ENCODE data around the gene ZDBF2.

ZDBF2 gene

GRCh38 chr2:206316141-206316540, 41.7 kb downstream of the ZDBF2 start:
- intact Hi-C loops (cut with DNase I; ENCODE audit: low total_unique reads): no loop called here

GRCh38 chr2:206323033-206323432, 48.6 kb downstream of the ZDBF2 start:
- no peak for DNase-seq
- Histone ChIP-seq H3K27me3 (no peaks in the 10 kb centered on the region), H3K36me3 (no peaks in the 10 kb centered on the region), H3K27ac (no peak overlapping the region), H3K9me3 (peaks cover 0 to 6% (median 3%) of the 10 kb centered on the region in 3 donors), H3K4me3 (no peak overlapping the region), H3K4me1 (no peaks in the 10 kb centered on the region)
- TF ChIP-seq CTCF (IDR thresholded peaks at IDR 0.05): no peak
- intact Hi-C loops (cut with DNase I; ENCODE audit: low total_unique reads): no loop called here

More at GRCh38 chr2:206316141-206316540, 41.7 kb downstream of the ZDBF2 start:
- H3K4me3 ChIP-seq: no peak overlapping the region
- peaks cover 0 to 6% (median 3%) of the 10 kb centered on the region in 3 donors for H3K9me3 ChIP-seq
- no peaks in the 10 kb centered on the region for H3K27me3 ChIP-seq
- H3K4me1 ChIP-seq: no peaks in the 10 kb centered on the region
- H3K27ac ChIP-seq: no peak overlapping the region
- no peaks in the 10 kb centered on the region for H3K36me3 ChIP-seq
- no peak for TF ChIP-seq CTCF (IDR thresholded peaks at IDR 0.05)
- DNase-seq: no peak

DNA sequence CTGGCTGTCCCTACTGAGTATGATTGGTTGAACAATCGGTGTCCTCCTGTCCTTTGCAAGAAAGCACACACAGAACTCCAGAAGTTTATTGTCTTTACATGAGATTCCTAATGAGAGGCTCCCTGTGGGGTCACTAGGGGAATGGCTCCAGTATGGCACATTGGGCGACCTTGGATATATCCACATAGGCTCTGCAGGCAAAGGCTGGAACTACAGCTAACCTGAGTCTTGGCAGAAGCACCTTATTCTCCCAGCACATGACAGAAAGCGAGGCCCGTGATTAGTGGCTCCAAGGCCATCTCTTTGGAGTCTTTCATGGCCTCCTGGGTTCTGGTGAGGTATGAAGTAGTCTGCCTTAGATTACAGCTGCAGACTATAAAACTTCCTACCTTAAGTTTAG, 49.0 kb downstream of the ZDBF2 start:
- H3K9me3 ChIP-seq: peaks cover 0 to 6% (median under 1%) of the 10 kb centered on the region in 3 donors
- H3K4me1 ChIP-seq: no peaks in the 10 kb centered on the region
- no peaks in the 10 kb centered on the region for H3K27me3 ChIP-seq
- no peak for DNase-seq
- no peak overlapping the region for H3K4me3 ChIP-seq
- intact Hi-C loops (cut with DNase I; ENCODE audit: low total_unique reads): no loop called here
- no peaks in the 10 kb centered on the region for H3K36me3 ChIP-seq
- TF ChIP-seq CTCF (IDR thresholded peaks at IDR 0.05): no peak
- no peak overlapping the region for H3K27ac ChIP-seq

DNA sequence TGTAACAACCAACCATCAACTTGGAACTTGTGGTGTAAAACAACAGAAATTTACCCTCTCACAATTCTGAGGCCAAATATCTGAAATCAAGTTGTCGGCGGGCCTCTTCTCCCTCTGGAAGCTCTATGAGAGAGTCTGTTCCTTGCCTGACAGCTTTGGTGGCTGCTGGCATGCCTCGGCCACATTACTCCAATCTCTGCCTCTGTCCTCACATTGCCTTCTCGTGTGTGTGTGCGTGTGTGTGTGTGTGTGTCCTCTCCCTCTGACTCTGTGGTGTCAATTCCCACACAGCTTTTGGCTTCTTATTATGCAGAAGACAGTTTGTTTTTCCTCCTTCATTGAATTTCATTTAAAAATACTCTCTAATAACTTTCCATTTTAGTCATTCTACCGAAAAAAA, 50.4 kb downstream of the ZDBF2 start:
- no peak overlapping the region for H3K4me3 ChIP-seq
- DNase-seq: no peak
- H3K36me3 ChIP-seq: no peaks in the 10 kb centered on the region
- no peaks in the 10 kb centered on the region for H3K4me1 ChIP-seq
- H3K27me3 ChIP-seq: no peaks in the 10 kb centered on the region
- TF ChIP-seq CTCF (IDR thresholded peaks at IDR 0.05): no peak
- H3K27ac ChIP-seq: no peak overlapping the region
- H3K9me3 ChIP-seq: no peaks in the 10 kb centered on the region
- intact Hi-C loops (cut with DNase I; ENCODE audit: low total_unique reads): no loop called here

- Histone ChIP-seq H3K4me3 (no peak overlapping the region), H3K4me1 (no peaks in the 10 kb centered on the region), H3K9me3 (no peaks in the 10 kb centered on the region), H3K27me3 (no peaks in the 10 kb centered on the region), H3K27ac (no peak overlapping the region), H3K36me3 (no peaks in the 10 kb centered on the region)
- no peak for TF ChIP-seq CTCF (IDR thresholded peaks at IDR 0.05)
- intact Hi-C loops (cut with DNase I; ENCODE audit: low total_unique reads): no loop called here
- no peak for DNase-seq
Measured at GRCh38 chr2:206328974-206329373, 54.5 kb downstream of the ZDBF2 start.

DNA sequence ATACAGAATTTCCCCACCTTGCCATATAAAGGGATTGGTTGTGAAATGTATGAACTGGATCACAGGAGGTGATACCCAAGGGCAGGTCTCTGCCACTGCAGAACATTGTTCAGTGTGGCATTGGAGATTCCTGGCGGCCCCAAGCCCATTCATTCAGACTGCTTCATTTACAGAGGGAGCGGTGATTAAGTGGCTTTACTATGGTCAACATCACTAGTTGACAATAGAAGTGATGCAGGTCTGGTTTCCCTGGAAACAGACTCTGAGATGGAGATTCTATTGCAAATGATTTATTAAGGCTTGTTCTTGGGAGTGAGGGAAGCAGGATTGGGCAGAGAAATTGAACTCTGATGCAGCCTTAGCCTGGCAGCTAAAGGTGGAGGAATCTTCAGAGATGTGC, 62.4 kb downstream of the ZDBF2 start:
- TF ChIP-seq CTCF (IDR thresholded peaks at IDR 0.05): no peak
- no peaks in the 10 kb centered on the region for H3K36me3 ChIP-seq
- no peaks in the 10 kb centered on the region for H3K4me1 ChIP-seq
- no peaks in the 10 kb centered on the region for H3K9me3 ChIP-seq
- DNase-seq: no peak
- no peaks in the 10 kb centered on the region for H3K27me3 ChIP-seq
- intact Hi-C loops (cut with DNase I; ENCODE audit: low total_unique reads): no loop called here
- no peak overlapping the region for H3K27ac ChIP-seq
- H3K4me3 ChIP-seq: no peak overlapping the region

Data from tibial artery (tissue), 4 donors.